Measurements from ENCODE around the gene ZCWPW2.

DNA sequence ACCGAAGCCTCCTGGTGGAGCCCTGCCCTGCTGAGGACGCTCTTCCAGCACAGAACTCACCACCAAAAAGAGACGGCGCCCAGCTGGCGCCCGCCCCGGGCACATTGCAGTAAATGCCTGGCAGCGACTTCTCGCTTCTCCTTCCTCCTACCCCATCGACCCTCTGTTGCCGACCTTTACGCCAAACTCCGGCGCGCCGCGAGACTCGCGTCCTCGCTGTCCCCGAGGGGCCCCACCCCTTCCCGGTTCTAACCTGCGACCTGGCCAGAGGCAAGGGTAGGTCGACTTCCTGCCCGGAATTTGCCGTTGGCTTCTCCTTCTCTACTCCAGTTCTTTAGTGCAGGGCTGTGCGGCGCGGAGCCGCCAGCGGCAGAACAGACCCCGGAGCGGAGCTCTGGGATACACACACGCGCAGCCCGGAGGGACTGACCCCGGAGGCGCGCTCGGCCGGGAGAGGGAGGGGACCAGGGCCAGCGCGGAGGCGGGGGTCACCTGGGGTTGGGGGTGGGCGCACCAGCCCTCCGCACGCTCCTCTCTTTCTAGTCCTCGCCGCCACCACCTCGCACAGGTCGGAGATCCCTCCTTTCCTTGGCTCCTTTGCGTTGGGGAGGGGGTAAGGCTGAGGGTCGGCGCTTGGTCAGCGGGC, 226.7 kb downstream of the ZCWPW2 start:
- no peak for TF ChIP-seq EZH2phosphoT487 (IDR thresholded peaks at IDR 0.05; ENCODE audit: borderline replicate concordance, low read length)
- TF ChIP-seq CTCF (IDR thresholded peaks at IDR 0.05; ENCODE audit: low read depth, low read length, poor library complexity, severe bottlenecking) = no peak
